ENCODE data around the gene NDRG4.

The NDRG4 gene

GRCh38 chr16:58556678-58557077 is 56.7 kb downstream of the NDRG4 start:
- FAIRE-seq = no peak
